Activated gamma-delta T cell treated with anti-CD3 and anti-CD28 coated beads, Interleukin-2, amount 50 U/mL, for 16 hours (primary cell): Measurements from ENCODE around the gene MAPK11.

Source experiments
- DNase-seq: peaks from one replicate; pipeline ENCODE4 v3.0.0-alpha.2; 2020; ENCODE audit warnings: low read depth

The MAPK11 gene

DNA sequence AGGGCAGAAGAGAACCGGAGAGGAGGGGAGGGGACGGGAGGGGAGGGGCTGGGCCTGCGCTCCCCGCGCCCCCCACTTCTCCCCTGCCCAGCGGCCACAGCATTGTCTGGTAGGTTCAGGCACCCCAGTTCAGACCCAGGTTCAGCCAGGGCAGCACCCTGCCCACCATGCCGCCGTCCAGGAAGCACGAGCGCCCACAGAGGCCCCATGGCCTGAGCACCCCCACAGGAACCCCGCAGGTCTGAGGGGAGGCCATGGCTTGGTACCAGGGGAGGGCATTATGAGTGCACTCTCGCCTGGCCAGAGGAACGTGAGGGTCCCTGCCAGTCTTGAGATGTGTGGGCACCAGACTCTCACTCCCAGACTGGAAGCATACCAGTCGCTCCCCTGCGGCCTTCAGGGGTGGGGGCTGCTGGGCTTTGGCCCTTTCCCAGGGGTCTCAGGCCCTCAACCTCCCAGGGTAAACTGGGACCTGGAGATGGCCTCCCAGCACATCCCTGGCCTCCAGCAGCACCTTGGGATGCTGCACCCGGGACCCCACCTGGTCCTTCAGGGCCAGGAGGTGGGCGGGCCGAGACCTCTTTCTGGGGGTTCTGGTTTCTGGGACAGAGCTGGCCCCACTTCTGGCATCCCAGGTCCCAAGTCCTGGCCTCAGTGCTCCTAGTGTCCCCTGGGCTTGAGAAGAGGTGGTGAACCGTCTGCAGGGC lies 37.9 kb upstream of the MAPK11 start:
- DNase-seq, result no peak

DNA sequence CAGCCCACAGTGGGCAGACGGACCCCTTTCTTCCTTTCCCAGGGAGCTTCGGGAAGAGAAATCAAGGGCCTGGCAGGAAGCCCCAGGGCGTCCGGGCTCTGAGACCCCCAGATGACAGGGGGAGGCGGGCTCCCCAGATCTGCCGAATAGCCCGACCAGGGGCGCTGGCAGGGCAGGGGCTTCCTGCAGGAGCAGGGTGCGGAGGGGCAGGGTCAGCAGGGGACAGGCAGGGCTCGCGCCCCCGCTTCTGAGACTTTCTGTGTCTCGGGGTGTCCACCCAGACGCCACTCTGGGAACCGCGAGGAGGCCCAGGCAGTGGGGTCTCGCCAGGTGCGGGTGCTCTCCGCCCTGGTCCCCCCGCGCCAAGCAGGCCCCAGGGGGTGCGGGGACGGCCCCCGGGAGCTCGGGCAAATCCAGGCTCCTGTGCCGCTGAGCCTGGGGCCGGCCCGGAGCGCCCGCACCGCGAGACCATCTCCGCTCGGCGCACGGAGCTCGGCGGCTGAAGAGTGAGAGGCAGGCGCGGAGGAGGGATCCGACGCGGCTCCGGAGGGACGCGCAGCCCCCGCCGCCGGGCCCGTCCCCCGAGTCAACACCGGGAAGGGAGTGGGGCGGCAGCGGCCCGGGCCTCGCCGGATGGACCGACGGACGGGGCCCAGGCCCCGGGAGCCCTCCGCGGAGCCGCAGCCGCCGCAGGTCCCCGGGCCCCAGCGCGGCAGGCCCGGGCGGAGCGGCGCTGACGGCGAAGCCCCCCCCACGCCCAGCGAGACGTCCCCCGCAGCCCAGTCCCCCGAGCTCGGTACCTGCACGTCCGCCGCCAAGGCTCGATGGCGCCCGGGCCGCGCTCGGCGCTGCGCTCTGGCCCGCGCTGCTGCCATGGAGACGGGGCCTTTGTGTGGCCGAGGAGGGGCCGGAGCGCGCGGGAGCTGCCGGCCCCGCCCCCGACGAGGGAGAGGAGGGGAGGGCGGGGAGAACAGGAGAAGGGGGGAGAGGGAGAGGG lies 36.9 kb upstream of the MAPK11 start, which contains the start of gene PLXNB2:
Gene PLXNB2 (minus strand): TSS at position 894 of the 997 bp plus-strand sequence. CDS start 17,062 bp downstream, outside the sequence.
- no peak for DNase-seq

DNA sequence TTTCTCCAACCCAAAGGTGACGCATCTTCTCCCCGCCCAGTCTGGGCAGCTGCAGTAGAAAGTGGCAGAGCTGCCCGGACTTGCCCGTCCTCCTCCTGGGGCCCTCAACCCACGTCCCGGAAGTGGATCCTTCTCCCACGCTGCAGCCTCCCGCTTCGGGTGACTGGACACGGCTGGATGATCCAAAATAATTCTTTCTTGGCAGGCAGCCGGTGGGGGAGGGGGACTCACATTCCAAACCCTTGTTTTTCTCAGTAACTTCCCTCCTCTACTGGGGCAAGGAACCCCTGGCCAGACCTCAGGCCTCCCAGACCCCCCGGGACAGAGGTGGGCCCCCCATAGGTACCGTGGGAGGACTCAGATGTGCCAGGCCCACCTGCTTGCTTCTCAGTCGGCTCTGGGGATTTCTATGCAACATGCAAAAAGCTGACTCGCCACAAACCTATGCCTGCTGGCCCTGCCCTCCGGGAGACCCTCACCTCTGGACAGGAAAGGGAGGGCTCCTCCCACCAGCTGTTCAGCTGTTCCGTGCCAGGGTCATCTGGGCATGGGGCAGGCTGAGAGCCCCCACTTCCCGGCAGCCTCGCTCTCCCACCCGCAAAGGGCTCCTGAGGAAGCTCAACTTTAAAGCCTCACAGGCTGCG lies 35.9 kb upstream of the MAPK11 start:
- DNase-seq, result no peak

DNA sequence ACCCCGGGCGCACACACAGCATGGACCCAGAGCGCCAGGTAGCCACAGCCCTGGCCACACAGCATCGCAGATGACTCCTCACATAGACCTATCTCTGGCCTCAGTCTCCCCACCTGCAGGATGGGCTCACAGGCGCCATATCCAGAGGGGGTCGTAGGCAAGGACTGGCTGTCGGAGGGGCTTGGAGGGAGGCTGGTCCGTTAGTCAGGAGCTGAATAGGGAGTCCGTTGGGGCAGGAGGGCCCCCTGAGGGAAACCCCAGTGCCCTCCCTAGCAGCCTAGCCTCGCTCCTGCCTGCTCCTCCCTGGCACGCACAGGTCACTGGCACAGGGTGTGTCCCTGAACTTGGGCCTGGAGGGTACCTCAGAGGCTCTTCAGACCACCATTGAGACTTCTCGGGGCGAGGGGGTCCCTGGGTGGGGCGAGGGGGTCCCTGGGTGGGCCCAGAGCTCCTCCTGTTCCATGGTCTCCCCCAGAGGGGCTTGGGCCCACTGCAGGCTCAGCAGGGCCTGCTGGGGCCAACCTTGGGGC lies 35.3 kb upstream of the MAPK11 start:
- no peak for DNase-seq

DNA sequence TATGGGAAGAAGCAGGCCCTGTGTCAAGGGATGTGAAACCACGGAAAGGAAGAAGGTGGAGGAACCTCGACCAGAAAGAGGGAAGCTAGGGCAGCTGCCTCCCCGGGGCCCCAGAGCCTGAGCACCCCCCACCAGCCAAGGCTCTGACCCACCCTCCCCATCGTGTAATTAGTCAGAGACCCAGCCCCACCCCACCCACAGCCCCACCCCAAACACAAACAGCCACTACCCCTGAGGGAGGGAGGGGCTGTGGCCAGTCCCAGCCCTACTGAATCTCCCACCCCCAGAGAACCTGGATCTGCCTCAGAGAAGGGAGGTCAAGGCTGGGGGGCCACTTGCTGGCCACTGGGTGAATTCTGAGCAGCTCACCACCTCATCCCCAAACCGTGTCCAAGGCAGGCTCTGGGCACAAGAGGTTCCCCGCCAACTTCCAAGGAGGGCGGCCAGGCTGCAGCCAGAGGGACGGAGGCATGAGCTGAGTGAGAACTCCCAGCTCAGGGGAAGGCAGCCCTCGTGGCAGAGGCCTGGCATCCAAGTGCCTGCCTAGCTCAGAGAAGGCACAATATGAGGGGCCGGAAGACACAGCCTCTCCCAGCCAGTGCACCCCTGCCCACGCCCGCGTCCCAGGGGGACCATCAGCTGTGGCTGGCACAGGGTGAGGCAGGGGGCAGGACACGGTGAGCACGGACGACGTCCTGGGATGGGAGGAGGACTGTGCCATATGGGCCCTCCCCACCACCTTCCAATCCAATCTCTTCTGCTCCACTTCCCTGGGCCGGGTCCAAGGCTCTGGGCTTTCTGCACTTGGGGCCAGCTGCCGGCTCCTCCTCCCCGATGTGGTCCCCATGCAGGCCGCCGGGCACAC lies 34.6 kb upstream of the MAPK11 start:
- DNase-seq, result no peak

DNA sequence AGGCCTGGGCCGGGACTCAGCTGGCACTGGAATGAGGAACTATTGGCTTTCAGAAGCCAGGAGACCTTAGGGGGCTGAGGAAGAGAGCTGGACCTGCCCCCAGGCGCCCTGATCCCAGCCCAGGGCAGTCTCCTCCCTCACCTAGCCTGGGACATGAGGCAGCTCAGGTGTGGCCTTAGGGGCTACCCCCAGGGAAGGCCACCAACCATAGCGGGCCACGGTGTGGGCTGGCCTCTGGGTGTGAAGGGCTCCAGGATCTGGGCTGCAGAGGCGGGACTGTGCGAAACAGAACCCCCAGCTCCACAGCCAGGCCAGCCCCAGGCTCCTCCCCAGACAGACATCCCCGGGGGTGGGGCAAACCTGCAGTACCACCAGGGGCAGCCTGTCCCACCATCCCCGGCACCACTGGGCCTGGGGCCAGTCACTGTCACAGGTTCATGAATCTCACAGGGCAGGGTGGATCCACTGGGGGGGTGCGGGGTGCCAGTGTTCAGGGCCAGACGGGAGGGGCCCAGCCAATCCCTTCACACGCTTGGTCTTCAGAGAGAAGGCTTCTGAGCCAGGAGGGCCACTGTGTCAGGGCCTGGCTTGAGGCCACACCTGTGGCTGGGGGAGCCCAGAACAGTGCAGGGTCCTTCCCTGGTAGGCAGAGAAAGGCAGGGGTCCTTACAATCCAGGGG lies 33.8 kb upstream of the MAPK11 start:
- DNase-seq, result no peak

DNA sequence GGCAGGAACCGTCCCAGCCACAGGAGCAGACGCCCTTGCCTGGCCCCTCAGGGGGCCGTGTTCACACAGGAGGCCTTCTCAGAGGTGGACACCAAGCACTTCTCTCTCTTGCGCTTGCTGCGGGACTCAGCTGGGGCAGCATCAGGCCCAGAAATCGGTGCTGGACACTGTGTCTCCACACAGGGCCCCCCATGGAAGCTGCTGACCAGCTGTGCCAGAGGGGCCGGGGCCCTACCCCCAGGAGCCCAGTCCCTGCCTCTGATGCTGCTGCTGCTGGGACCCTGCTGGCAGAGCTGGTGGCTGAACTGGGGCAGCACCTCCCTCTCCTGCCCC lies 33.3 kb upstream of the MAPK11 start:
- no peak for DNase-seq

DNA sequence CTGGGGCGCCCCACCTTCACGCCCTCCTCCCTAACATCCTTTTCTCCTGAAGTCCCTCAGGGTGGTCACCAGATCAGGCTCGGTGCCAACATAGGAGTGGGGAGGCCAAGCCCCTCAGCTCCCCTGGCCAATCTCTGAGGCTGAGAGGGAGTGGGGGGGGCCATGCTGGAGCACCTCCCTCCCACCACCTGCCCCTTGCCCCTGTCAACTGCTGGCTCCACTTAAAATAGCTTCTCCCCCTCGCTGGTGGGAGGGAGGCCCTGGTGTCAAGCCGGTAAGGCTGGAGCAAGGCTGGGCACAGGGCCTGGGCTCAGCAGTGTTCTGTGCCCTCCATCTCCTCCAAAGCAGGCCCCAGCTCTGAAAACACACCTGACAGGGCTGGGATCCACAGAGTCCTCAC lies 32.4 kb upstream of the MAPK11 start:
- no peak for DNase-seq

DNA sequence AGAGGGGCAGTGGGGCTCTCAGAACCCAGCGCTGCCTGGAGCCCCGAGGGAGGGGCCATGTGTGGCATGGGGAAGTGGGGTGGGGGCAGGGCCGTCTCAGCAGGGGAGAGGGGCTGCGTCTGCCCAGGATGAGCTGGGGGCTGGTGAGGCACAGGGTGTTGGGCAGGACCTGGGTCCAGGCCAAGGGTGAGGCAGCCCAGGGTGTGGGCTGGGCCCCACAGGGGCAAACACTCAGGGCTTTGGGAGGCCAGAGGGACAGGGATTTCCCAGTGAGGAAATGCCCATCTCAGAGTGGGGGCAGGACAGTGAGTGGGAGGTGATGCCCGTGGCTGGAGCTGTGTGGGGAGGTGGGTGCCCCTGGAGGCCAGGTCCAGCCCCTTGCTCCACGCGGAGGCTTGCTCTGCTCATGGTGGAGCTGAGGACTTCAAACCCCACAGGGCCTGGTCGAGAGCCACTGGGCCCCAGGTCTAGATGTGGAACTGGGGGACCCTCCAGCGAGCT lies 31.9 kb upstream of the MAPK11 start:
- no peak for DNase-seq

DNA sequence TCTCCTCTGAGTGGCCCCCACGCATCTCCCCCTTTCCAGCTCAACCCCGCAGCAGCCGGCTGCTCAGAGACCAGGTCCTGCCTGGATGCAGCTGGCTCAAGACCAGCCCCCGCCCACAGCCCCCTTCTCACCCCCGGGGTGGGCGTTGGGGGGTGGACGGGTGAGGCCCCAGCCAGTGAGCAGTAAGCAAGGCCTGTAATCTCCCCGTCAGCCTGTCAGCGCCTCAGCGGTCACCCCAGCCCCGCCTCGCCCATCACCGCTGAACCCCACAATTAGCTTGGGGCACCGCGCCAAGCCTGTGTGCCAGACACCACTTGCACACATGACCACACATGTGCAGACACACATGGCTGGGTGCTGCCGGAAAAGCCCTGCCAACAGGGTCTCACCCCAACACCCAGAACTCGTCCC lies 31.4 kb upstream of the MAPK11 start:
- DNase-seq, result no peak

DNA sequence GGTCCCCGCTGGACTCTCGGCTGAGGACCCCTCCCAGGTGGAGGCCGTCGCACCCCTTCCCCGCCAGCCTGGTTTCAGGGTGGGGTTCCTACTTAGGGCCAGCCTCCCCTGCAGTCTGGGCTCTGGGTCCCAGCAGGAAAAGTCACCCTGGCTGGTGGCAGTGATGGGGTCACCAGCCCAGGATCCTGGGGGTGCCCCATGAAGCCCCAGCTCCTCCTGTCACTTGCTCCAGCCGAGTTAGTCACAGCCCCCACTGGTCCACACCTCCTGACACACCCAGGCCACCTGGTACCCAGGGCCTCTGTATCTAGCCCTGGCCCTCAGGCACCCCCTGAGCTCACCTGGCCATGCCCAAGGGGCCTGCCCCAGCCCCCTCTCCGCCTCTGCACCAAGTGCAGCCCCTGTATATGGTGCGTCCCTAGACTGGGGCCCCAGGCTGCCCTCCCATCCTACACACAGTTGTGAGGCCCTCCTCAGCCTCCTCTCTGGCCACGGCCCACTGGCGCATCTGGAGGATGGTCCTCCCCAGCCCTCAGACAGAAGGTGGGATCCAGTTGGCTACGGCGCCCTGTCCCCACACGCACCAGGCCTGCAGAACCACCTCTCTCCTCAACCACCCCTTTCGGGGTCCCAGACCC lies 30.6 kb upstream of the MAPK11 start:
- DNase-seq, result no peak

DNA sequence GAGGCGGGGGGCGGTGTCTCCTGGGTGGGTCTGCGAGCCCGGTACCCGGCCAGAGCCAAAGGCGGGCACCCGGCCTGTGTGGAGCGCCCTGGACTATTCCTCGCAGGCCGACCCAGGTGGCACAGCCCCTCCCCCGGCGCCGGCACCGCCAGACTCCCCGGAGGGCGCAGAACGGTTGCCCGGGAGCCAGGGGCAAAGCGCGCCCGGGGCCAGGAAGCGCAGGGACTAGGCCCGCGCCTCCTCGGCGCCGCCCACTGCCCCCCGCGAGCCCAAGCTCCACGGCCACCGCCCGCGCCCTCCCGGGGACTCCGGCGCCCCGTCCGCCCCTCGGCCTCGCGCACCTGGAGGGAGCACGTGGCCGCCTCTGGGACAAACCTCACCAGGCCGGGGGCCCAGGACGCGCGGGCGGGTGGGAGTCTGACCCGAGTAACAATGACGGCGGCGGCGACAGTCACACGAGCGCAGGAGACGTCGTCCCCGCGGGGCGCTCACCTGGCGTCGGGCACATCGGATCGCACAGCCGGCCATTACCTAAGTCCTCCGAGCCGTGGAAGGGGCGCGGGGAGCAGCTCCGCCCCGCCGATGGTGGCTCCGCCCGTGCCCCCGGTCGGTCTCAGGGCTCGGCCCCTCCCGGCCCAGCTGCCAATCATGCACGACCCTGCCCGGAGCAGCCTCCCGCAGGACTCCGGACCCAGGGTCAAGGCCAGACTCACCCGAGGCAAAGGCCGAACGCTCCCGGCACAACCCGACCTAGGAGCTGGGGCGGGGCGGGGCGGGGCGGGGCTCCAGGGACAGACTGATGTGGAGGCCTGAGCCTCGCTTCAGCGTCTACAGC lies 29.8 kb upstream of the MAPK11 start:
- DNase-seq, result no peak

DNA sequence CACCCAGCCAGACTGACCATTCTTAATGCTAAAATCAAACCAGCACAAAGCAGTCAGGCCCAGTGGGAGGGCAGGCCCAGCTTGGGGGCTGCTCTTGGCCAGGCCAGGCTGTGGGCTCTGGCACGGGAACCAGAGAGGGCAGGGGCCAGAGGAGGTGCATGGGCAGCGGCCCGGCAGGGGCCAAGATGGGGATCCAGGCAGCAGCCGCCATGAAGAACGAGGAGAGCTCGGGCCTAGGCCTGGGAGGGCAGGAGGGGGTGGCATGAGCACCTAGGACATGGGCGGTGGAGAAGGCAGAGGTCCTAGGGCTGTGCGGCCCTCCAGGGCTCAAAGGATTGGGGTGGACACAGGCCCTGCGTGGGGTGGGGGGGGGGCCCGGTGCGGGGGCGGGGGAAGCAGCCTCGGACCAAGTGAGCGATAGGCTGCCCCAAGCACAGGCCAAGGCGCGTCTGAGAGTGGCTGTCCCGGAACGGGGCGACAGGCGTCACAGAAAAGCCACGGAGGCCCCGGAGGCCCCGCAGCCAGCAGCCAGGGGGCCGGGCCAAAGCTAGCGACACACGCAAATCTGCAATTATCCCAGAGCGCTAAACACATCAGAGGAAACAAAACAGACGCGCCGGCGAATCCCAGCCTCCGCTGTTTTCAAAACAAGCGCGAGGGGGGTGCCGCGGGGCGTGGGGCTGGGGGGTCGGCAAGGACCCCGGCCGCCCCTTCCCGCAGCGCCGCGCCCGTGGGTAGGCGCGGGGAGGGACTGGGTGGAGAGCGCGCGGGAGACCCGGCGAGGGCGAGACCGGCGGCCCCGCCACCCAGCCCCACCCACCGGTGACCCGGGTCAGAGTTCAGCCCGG lies 29.0 kb upstream of the MAPK11 start:
- DNase-seq, result no peak

DNA sequence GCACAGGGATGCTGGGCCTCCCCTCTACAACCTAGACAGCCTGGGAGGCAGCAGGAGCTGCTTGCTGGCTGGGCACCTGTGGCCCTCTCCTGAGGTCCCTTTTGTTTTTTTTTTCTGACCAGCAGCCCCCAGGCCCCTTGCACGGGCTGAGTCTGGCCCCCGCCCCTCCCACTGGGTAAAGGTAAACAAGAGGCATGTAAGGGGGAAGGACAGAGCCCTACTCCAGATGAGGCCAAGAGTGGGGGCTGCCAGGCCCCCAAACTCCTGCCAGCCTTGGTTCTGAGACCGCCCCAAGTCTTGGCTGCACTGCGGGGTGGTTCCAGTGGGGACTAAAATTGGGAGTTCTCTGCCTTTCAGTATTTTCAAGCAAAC lies 28.1 kb upstream of the MAPK11 start:
- no peak for DNase-seq

DNA sequence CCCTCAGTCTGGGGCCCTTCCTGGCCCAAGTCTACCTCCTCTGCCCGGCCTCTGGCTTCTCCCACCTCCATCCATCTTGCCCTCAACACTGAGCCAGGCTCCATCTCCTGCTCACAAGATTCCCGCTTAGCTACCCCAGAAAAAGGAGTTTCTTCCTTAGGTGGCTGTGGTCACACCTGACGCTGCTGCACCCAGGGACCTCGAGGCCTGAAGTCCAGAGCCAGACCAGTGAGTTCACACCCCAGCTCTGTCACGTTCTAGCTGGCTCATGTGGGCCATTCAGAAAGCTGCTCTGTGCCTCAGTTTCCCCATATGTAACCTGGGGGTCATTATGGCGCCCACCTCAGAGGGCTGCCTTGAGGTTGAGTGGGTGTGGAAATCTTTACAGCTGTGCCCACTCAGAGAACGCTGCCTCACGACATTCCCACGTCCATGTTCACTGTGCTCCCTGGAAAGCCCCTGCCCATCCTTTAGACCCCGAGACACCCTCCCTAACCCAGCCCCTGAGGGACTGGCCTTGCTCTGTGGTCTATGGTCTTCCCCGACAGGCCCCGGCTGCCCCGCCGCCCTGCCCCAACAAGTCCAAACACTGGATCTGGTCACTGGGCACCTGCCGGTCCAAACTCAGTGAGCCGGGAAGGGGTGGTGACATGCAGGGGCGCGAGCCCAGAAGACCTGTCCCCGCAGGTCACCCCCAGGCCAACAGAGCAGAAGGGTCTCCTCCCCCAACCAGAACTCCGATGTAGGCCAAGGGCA lies 27.5 kb upstream of the MAPK11 start:
- DNase-seq, result no peak

DNA sequence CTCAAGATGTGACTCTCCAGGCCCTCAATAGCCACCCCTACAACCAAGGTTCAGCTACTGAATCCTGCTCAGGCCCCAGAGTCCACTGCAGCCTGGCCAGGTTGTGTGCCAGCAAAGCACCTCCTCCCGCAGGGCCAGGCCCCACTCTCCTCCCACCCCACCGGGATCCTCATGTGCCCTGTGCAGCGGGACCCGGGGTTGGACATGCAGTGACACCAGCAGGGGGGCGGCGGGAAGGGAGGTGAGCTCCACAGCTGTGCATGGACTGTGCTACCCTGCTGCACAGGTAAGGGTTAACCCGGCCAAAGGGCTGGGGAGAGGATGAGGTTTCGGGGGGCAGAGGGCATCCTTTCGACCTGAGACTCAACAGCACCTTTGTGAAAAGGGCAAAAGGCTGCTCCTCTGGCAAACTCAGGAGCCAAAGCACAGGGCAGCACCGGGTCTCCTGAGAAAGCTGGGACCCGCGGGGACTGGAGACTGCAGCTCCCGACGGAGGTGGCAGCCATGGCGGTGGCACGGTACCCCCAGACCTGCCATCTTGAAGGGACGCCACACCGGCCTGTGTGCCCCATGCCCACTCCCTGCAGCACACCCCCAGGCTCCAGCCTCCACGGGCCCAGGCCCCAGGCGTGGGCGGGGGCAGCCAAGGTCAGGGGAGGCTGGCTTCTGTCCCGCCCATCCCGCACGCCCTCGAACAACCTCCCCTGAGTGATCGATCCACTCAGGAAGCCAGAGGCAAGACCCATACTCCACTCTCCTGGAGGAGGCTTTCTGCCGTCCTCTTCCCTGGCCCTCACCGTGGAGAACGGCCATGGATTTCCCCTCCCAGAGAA lies 26.7 kb upstream of the MAPK11 start:
- DNase-seq, result no peak

DNA sequence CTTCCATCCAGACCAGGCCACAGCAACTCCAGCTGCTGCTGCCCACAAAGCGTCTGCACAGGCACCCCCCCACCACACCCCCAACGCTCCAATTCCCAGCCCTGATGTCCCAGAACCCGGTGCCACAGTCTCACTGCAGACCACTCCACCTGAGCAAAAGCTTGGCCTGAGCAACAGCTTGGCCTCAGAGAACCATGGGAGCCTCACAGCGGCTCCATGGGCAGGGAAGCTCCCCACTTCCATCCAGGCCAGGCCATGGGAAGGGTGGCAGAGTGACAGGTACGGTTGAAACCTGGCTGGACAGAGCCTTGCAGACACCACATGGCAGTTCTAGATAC lies 24.1 kb upstream of the MAPK11 start:
- no peak for DNase-seq
